DMS114 treated with DMSO at 0.1 percent for 48 hours (cell line): Measurements from ENCODE around the gene DPH5.
"Not testable (repeated sequence)": the region's sequence is repeated elsewhere in the genome, so short reads cannot be mapped to it uniquely, and the experiment has no call there.

ENCODE experiments used
- DNase-seq: peaks from one replicate; lab custom pipeline; 2025; ENCODE audit not compliant: unreplicated experiment; lab: John Stamatoyannopoulos, UW

The DPH5 gene

GRCh38 chr1:100989306-100990077, 36.1 kb downstream of the DPH5 start:
- no peak for DNase-seq

- DNase-seq: no peak
Observed at GRCh38 chr1:100988121-100988520, 37.5 kb downstream of the DPH5 start.

GRCh38 chr1:100982793-100983192, 42.8 kb downstream of the DPH5 start:
- DNase-seq: no peak

GRCh38 chr1:100979631-100980030, 46.0 kb downstream of the DPH5 start:
- no peak for DNase-seq

GRCh38 chr1:100976936-100977335, 48.6 kb downstream of the DPH5 start:
- DNase-seq: no peak

- no peak for DNase-seq
Observed at GRCh38 chr1:100972185-100972584, 53.4 kb downstream of the DPH5 start.

GRCh38 chr1:100971021-100971420, 54.6 kb downstream of the DPH5 start:
- no peak for DNase-seq

GRCh38 chr1:100969327-100969726, 56.3 kb downstream of the DPH5 start:
- no peak for DNase-seq

- no peak for DNase-seq
Observed at GRCh38 chr1:100968621-100969020, 57.0 kb downstream of the DPH5 start.

GRCh38 chr1:100960098-100960497, 65.5 kb downstream of the DPH5 start:
- no peak for DNase-seq

- DNase-seq: no peak
Observed at GRCh38 chr1:100959502-100960060, 66.0 kb downstream of the DPH5 start.

- no peak for DNase-seq
Observed at GRCh38 chr1:100955322-100955721, 70.3 kb downstream of the DPH5 start.

- DNase-seq: no peak
Observed at GRCh38 chr1:100953960-100954730, 71.4 kb downstream of the DPH5 start.

- not testable (repeated sequence) for DNase-seq
Observed at GRCh38 chr1:100952970-100953369, 72.6 kb downstream of the DPH5 start.

- no peak for DNase-seq
Observed at GRCh38 chr1:100952104-100952745, 73.4 kb downstream of the DPH5 start.

GRCh38 chr1:100950781-100951180, 74.8 kb downstream of the DPH5 start:
- DNase-seq: no peak

- DNase-seq: no peak
Observed at GRCh38 chr1:100950337-100950736, 75.2 kb downstream of the DPH5 start.

GRCh38 chr1:100949515-100950158, 75.9 kb downstream of the DPH5 start:
- DNase-seq: not testable (repeated sequence)

GRCh38 chr1:100948721-100949405, 76.7 kb downstream of the DPH5 start:
- not testable (repeated sequence) for DNase-seq

- not testable (repeated sequence) for DNase-seq
Observed at GRCh38 chr1:100947816-100948215, 77.8 kb downstream of the DPH5 start.
